ENCODE measurements around the gene NNMT.

GRCh38 chr11:114259124-114259526 is 37.1 kb upstream of the NNMT start:
- TF ChIP-seq POLR2AphosphoS5 (IDR thresholded peaks at IDR 0.05; ENCODE audit: low read depth, low read length) (no peak), TAF1 (IDR thresholded peaks at IDR 0.05; ENCODE audit: low read depth, low read length) (no peak), POLR2A (IDR thresholded peaks at IDR 0.05; ENCODE audit: low read depth, low read length) (no peak), POU2F2 (IDR thresholded peaks at IDR 0.05; ENCODE audit: low read depth, low read length) (no peak), PAX5 (IDR thresholded peaks at IDR 0.05; ENCODE audit: insufficient read depth, low read length, severe bottlenecking) (no peak), SPI1 (IDR thresholded peaks at IDR 0.05; ENCODE audit: low read depth, low read length) (no peak)
